Coronary artery (tissue), 2 donors: ENCODE data around the gene FBXW7.

Experiments used
- DNase-seq: peaks from one replicate; pipeline ENCODE4 v3.0.0-alpha.2; 2017; ENCODE audit warnings: low spot score
- H3K27ac ChIP-seq, 2 donors: fragments of 200-600 bp; sonication (generic); one replicate each; pipeline ENCODE4 v1.5.1; 2016 to 2019
- H3K4me3 ChIP-seq: fragments of 200-600 bp; sonication (generic); 2 replicates; pipeline ENCODE4 v1.5.1; 2016; ENCODE audit warnings: mild to moderate bottlenecking, moderate library complexity
- CTCF ChIP-seq: fragments of 200-600 bp; sonication (generic); IDR thresholded peaks from one replicate; pipeline ENCODE4 v1.5.1; 2019; ENCODE audit warnings: antibody characterized with exemption

The FBXW7 gene

GRCh38 chr4:152321923-152322322 is 214.0 kb downstream of the FBXW7 start:
- no peak overlapping the region for H3K4me3 ChIP-seq
- no peak overlapping the region for H3K27ac ChIP-seq
- DNase-seq, result no peak
- no peak for TF ChIP-seq CTCF

GRCh38 chr4:152321398-152321797 is 214.5 kb downstream of the FBXW7 start:
- DNase-seq, result no peak
- no peak for TF ChIP-seq CTCF
- no peak overlapping the region for H3K4me3 ChIP-seq
- H3K27ac ChIP-seq, result no peak overlapping the region

GRCh38 chr4:152316969-152317368 is 218.9 kb downstream of the FBXW7 start:
- DNase-seq, result no peak
- no peak overlapping the region for H3K4me3 ChIP-seq
- no peak for TF ChIP-seq CTCF
- H3K27ac ChIP-seq, result no peak overlapping the region

- H3K27ac ChIP-seq, result no peak overlapping the region
- DNase-seq, result no peak
- no peak for TF ChIP-seq CTCF
- no peak overlapping the region for H3K4me3 ChIP-seq
Observed at GRCh38 chr4:152310257-152310656, 225.6 kb downstream of the FBXW7 start.

- no peak overlapping the region for H3K27ac ChIP-seq
- no peak for DNase-seq
- TF ChIP-seq CTCF, result no peak
- no peak overlapping the region for H3K4me3 ChIP-seq
Observed at GRCh38 chr4:152309418-152309817, 226.5 kb downstream of the FBXW7 start.

- no peak for TF ChIP-seq CTCF
- Histone ChIP-seq H3K27ac (no peak overlapping the region), H3K4me3 (no peak overlapping the region)
- DNase-seq, result no peak
Observed at GRCh38 chr4:152308951-152309350, 226.9 kb downstream of the FBXW7 start.

GRCh38 chr4:152307669-152308068 is 228.2 kb downstream of the FBXW7 start:
- DNase-seq, result no peak
- H3K27ac ChIP-seq, result no peak overlapping the region
- no peak overlapping the region for H3K4me3 ChIP-seq
- TF ChIP-seq CTCF, result no peak
